ENCODE data around the gene SALL1.
A peak's percentile ranks its signal among the peaks of the same experiment; 100 is the strongest.

SALL1 gene

GRCh38 chr16:51157698-51158097 is 6.6 kb upstream of the SALL1 start:
- DNase-seq (ENCODE audit: low spot score) (no peak), FAIRE-seq (no peak)

- no peak for DNase-seq (ENCODE audit: low spot score)
- no peak for FAIRE-seq
Measured at GRCh38 chr16:51156807-51157200, 5.7 kb upstream of the SALL1 start.

- no peak for DNase-seq (ENCODE audit: low spot score)
- FAIRE-seq, result no peak
Measured at GRCh38 chr16:51155820-51156806, 5.0 kb upstream of the SALL1 start.

- DNase-seq (ENCODE audit: low spot score), result no peak
- no peak for FAIRE-seq
Measured at GRCh38 chr16:51155199-51155607, 4.1 kb upstream of the SALL1 start.

GRCh38 chr16:51154271-51155171 is 3.5 kb upstream of the SALL1 start:
- DNase-seq (ENCODE audit: low spot score), result no peak
- FAIRE-seq, result no peak

- DNase-seq (ENCODE audit: low spot score), result no peak
Measured at GRCh38 chr16:51153577-51154031, 2.5 kb upstream of the SALL1 start.

GRCh38 chr16:51152691-51153576 is 1.9 kb upstream of the SALL1 start:
- no peak for FAIRE-seq
- DNase-seq (ENCODE audit: low spot score), result no peak

More at GRCh38 chr16:51153577-51154031, 2.5 kb upstream of the SALL1 start:
- FAIRE-seq, result no peak

- peak; percentile 78 for DNase-seq (ENCODE audit: low spot score)
Measured at GRCh38 chr16:51151961-51152663, 1.0 kb upstream of the SALL1 start.

GRCh38 chr16:51151435-51151960 is 428 bp upstream of the SALL1 start:
- DNase-seq (ENCODE audit: low spot score) (peak; percentile 65), FAIRE-seq (no peak)

More at GRCh38 chr16:51151961-51152663, 1.0 kb upstream of the SALL1 start:
- FAIRE-seq, result no peak

GRCh38 chr16:51150165-51150887 is 744 bp downstream of the SALL1 start:
- FAIRE-seq (no peak), DNase-seq (ENCODE audit: low spot score) (no peak)

- FAIRE-seq (no peak), DNase-seq (ENCODE audit: low spot score) (no peak)
Measured at GRCh38 chr16:51149721-51150164, 1.3 kb downstream of the SALL1 start.

GRCh38 chr16:51149251-51149661 is 1.8 kb downstream of the SALL1 start:
- DNase-seq (ENCODE audit: low spot score) (no peak), FAIRE-seq (no peak)

GRCh38 chr16:51148678-51149228 is 2.3 kb downstream of the SALL1 start:
- FAIRE-seq (peak; percentile 4), DNase-seq (ENCODE audit: low spot score) (no peak)

- FAIRE-seq (no peak), DNase-seq (ENCODE audit: low spot score) (no peak)
Measured at GRCh38 chr16:51147776-51148677, 3.0 kb downstream of the SALL1 start.

GRCh38 chr16:51146256-51146924 is 4.7 kb downstream of the SALL1 start:
- peak; percentile 80 for FAIRE-seq
- DNase-seq (ENCODE audit: low spot score), result peak; percentile 32

- FAIRE-seq (no peak), DNase-seq (ENCODE audit: low spot score) (no peak)
Measured at GRCh38 chr16:51144203-51144602, 6.9 kb downstream of the SALL1 start.

Data from RCC 7860 (cell line).